Germinal center (tissue), 1 donor: ENCODE measurements around the gene MDFI.

Experiments used
- DNase-seq: peaks from one replicate; pipeline ENCODE4 v3.0.0; 2012; ENCODE audit warnings: mixed read lengths, low spot score

MDFI gene

GRCh38 chr6:41634657-41635056, 3.6 kb upstream of the MDFI start:
- no peak for DNase-seq

GRCh38 chr6:41635365-41635764, 2.9 kb upstream of the MDFI start:
- DNase-seq: no peak

DNA sequence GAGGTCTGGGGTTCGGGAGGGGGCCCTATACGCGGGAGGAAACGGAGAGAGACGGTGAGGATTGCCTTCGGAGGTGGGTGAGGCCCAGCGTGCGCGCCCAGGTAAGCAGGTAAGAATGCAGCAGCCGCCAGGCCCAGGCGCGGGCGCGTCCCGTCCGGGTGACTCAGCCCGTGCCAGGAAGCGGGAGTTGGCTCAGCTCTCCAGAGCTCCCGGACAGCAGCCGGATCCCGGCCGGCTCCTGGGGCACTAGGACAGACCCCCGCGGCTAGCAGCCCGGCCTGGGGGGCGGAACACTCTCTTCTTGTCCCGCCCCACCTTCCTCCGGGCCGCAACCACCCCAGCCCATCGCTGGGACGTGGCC, 1.5 kb upstream of the MDFI start:
- no peak for DNase-seq

DNA sequence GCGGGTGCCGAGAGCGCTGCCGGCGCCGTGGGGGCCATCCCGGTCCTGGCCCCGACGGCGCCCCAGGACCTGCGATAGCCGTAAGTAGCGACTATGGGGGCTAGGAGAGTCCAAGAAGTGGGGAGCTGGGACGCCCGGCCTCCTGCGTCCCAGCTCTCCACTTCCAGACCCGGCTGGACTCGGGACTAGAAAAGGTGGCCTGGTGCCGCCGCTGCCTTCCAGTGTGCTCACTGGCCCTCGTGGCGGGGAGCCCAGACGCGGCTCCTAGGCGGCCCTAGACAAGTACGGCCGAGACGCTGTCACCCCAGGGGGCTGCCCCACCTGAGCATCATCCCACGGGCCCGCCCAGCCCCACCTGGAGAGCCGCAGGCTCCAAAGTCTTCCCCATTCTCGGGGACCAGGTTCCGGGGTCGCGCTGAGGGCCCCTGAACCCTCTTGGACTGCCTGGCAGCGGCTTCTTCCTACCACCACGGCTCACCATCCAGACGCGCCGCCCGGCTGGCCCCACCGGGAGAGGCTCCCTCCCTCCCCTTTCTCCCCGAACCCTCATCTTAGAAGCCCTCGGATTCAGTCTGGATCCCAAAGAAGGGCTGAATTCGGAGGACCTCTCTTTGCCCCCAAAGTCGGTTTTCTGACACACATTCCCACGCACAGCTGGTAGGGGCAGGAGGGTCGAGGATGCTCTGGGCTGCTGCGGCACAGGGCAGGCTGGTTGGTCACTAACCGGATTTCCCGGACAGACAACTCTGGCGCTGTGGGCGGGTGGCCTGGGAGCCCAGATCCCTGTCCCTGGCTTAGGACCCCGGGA, 870 bp upstream of the MDFI start:
- DNase-seq: no peak

- DNase-seq: no peak
Measured at GRCh38 chr6:41638935-41639808, 904 bp downstream of the MDFI start.

DNA sequence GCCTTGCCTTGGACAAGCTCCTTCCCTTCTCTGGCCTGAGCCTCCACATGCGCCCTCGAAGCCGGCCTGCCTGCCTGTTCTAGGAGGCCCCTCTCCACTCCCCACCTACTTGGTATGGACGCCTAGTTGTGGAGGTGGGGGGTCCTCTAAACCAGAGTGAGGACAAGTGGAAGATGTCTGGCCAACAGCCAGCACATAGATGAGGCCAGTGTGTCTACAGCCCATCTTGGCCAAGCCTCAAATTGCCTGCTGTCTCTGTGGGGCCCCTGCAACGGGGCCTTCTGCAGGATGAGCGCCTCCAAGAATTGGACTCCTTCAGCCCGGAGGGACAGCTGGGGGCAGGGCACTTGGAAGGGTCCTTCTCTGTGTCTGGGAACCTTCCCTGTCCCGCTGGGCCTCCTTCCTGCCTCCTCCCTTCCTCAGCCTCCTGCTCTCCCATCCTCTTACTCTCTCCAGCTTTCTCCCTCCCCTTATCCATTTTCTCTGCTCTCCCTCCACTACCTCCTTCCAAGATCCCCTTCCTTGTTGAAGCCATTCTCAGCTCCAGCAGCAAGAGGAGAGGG, 1.6 kb downstream of the MDFI start:
- no peak for DNase-seq

DNA sequence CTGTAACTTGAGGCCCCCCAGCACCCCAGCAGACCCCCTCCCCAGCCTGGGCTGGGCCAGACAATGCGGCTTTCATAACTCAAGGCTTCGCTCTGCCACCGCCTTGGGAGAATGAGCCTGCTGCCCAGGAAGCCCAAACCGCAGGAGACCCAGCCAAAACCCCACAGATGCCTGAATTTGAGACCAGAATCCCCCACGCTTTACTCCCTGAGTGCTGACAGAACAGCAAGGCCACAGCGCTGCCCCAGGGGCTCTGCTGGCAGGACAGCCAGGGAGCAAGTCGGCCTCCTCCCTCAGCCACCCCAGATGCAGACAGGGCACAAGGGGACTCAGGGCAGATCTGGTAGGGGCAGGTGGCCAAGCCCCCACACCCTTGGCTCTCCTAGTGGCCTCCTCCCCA, 2.2 kb downstream of the MDFI start:
- no peak for DNase-seq

- no peak for DNase-seq
Measured at GRCh38 chr6:41641352-41641925, 3.2 kb downstream of the MDFI start.

DNA sequence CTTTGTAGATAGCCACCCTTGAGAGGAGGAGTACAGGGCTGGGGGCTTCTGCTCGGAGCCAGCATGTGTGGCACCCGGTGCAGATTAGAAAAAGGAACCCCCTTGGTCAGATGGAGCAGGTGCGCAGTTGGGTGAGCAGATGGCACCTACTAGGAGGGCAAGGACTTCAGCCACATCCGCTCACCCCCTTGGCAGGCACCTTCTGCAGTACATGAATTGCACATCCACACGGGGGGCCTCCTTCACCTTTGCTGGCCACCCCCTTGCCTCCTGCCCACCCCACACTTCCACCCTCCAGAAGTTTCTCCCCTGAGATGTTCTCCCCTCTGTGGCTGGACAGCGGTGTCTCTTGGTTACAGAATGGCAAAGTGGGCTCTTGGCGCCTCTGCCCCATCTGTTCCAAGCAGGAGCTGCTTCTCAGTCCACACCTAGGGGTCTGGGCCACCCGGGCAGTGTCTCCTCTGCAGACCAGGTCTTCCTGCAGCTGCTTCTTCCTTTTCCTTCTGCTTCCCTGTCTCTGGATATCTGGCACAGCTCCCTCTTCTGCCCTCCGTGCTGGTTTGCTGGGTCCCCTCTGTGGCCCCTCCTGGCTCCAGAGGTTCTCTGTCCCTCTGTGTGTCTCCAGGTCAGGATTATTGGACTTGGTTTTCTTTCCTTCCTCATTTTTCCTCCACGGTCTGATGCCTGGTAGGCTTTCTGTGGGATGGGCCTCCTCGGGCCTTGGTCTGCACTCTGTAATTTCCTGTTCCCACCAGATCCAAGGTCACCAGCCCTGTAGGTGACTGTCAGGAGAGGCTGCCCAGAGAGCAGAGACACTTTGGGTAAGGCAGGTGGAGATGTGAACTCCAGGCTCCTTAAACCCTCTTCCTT, 4.1 kb downstream of the MDFI start:
- no peak for DNase-seq

DNA sequence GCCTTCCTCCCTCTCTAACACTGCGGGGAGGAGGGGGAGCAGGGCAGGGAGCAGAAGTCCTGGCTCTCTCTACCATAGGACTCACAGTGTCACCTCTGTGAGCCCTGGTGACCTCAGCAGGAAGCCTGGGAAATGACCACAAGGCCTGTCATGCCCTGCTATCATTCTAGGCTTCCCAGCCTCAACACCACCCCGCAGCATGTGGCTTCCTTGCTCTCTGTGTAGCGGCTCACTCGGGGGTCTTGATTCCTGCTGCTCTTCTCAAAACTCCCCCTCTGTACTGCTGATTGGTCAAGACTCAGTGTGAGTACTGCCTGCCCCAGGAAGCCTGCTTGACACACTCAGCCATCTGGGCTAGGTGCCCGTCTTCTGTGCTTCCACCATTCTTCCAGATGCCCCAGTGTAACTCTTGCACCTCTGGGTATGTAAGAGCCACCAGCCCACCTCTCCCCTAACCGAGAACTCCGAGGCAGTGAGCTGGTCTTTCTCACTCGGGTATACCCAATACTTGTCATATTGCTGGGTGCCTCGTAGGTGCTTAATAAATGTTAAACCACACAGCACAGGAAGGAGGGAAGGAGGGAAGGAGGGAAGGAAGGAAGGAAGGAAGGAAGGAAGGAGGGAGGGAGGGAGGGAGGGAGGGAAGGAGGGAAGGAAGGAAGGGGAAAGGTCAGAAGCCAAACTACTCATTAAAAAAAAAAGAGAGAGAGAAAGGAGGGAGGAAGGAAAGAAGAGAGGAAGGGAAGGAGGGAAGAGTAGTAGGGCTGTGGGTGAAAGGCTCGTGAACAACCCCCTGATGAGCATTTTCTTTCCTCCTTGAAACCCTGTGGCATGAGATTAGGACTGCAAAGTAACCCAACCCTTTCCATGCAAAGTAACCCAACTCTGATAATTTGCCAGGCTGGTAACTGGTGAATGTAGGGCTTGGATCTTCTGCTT, 5.0 kb downstream of the MDFI start:
- DNase-seq: no peak

DNA sequence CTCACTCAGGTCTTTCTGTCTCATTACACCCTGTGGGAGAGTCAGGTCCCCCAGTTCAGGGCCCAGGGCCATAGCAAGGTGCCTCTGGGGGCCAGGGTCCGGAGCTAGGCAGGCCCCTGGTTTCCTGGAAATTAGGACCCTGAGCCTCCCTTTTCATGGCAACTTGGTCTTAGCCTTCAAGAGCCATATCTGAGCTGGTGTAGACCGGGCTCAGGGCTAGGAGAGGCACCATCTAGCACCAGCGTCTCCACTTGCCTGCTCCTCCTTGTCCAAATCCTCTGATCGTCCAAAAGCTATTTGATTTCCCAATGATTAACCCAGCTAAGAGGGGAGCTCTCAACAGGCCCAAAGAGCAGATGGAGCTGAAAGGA, 5.6 kb downstream of the MDFI start:
- DNase-seq: no peak

DNA sequence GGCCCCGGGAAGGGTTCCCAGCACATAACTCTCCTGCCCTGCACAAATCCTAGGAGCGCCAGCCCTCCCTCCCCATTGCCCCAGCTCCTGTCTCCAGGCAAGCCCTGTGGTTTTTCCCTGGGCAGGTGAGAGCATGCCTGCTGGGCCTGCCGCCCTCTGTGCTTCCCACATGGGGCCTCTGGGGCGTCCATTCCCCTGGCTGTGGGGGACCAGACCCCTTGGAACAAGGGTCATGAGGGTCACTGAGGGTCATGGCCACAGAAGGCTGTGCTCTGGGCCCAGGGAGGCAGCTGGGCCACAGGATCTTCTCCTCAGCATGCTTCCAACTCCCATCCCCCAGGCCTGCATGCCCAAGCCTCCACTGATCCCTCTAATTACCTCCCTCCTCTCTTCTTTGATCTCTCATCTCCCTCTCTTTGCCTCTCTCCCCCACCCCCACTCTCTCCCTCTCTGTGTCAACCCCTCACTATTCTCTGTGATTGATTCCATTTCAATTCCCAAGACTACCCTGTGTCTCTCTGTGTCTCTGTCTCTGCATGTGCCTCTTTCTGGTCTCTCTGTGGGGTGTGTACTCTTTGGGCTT, 6.1 kb downstream of the MDFI start:
- no peak for DNase-seq

- no peak for DNase-seq
Measured at GRCh38 chr6:41645007-41645618, 6.8 kb downstream of the MDFI start.

DNA sequence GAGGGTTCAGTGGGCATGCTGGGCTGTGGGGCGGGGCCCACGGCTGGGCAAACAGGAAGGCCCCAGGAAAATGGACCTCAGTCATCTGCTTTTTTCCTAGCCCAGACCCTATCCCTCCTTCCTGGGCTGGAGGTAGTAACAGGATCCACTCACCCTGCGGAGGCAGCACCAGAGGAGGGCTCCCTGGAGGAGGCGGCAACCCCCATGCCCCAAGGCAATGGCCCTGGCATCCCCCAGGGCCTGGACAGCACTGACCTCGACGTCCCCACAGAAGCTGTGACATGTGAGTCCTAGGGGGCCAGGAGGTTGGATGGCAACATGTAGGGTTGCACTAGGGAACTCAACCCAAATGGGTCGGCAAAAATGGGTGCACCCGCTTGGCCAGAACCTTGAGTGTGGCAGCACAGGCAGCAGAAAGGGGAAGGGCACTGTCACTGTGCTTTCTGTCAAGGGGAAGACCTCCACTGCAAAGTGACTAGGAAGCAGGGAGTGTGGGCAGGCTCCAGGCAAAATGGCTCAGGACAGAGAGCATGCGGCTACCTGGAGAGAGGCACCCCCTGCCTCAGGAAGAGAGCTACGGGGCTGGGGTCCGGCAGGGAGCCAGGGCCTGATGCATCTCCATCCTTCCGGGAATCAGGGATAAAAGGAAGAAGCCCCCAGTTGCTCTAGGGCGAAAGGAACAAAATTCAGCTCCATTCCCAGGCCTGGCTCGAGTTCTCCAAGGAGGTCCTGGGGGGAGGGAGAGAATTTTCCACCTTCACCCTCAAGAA, 7.9 kb downstream of the MDFI start:
- no peak for DNase-seq

- DNase-seq: no peak
Measured at GRCh38 chr6:41647061-41647511, 8.8 kb downstream of the MDFI start.

DNA sequence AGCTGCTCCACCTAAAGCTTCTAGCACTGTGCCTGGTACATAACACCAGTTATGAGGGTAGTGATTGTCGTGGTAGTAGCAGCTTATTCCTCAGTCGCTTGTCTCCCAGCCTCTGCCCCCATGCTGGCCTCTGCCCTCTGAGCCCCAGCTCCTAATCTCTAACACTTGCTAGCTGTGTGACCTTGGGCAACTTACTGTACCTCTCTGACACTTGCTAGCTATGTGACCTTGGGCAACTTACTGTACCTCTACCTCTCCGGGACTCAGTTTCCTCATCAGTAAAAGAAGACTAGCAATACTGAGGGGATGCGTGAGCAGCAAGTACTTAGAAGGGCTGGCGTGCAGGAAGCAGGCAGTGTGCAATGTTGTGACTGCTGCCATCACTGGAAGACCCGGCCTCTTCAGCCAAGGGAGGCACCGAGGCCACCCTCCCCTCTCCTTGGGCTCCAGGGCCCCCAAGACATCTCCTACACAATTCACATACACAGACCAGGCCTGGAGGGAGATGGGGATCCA, 9.9 kb downstream of the MDFI start:
- no peak for DNase-seq

DNA sequence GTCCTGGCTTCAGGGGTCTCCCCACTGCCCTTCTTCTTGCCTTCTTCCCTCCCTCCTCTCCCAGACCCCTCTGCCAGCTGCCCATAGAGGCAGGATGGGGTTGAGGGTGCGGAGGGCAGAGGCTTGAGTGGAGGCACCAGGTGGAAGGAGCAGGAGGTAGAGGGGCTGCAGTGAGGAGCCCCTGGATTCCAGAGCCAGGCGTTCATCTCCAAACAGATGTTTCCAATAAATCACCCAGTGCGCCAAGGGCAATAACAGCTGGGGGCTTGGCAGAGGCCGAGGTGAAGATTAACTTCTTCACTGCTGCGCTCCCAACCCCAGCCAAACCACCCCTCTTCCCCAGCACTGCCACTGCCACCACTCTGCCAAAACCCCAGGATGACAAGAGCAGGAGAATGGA, 10.7 kb downstream of the MDFI start:
- no peak for DNase-seq

GRCh38 chr6:41649596-41649995, 11.3 kb downstream of the MDFI start:
- no peak for DNase-seq

DNA sequence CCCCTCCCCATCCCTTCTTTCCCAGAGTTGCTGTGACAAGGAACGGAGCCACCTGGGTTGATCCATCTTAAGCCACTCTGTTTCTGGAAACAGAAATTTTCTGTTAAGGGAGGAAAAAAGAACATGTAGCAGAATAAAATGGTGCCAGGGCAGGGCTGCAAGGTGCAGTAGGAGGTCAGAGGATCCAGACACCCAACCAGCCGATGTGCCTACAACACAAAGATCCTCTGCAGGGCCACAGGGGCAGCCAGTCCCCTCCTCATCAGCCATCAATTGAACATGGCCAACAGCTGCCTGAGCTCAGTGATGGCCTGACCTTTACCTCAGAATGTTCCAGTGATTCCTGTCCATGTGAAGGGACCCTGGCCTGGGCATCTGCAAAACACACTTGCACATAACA, 11.9 kb downstream of the MDFI start:
- no peak for DNase-seq
